Measurements from ENCODE around the gene DHRSX. TPM values are rescaled to one million over a fixed set of nuclear protein-coding genes. Genes with fewer than 3 reads are reported as not detected.
A peak's percentile ranks its signal among the peaks of the same experiment; 100 is the strongest.

The DHRSX gene
- 10 to 100 TPM; 36.5 to 45.4 TPM for total RNA-seq
- polyA plus RNA-seq (2013, experiment 1 of 2) = 43.9 TPM
- polyA plus RNA-seq (2013, experiment 2 of 2) = 47.7 TPM
- long read RNA-seq, experiment 1, transcript DHRSX-201 (7 exons, 2,571 nt) = major isoform, 5 of 53 reads
- long read RNA-seq, experiment 1, partial matches to known transcripts = 2 of 53 reads
- long read RNA-seq, experiment 1, other reads (novel, unspliced or antisense) = 46 of 53 reads
- long read RNA-seq, experiment 2, transcript DHRSX-201 (7 exons, 2,571 nt) = major isoform, 9 of 119 reads
- long read RNA-seq, experiment 2, partial matches to known transcripts = 6 of 119 reads
- long read RNA-seq, experiment 2, other reads (novel, unspliced or antisense) = 104 of 119 reads
- long read RNA-seq, experiment 3, transcript DHRSX-201 (7 exons, 2,571 nt) = major isoform, 25 of 38 reads
- long read RNA-seq, experiment 3, partial matches to known transcripts = 1 of 38 reads
- long read RNA-seq, experiment 3, other reads (novel, unspliced or antisense) = 12 of 38 reads
- long read RNA-seq, experiment 4, partial matches to known transcripts = 0 of 3 reads
- long read RNA-seq, experiment 4, other reads (novel, unspliced or antisense) = 2 of 3 reads

GRCh38 chrX:2500803-2501558 is at the start of gene DHRSX, which contains the start of gene ZBED1:
TSS of gene DHRSX (minus strand) at chrX:2500976. CDS start at chrX:2500925, 51 bp downstream.
TSS of gene ZBED1 (minus strand) at chrX:2500976. CDS start at chrX:2490719, 10,257 bp downstream.
- Histone ChIP-seq H3K9ac (ENCODE audit: extremely low read depth, low read length, poor library complexity, severe bottlenecking) (peak within 1 kb of the TSS; percentile 40), H3K36me3 (ENCODE audit: control insufficient read depth, insufficient read depth, low read length) (peaks cover 12% of the 10 kb centered on the region), H3K27me3 (ENCODE audit: control insufficient read depth, insufficient read depth, low read length, poor library complexity, severe bottlenecking) (no peaks in the 10 kb centered on the region), H3K9me3 (ENCODE audit: control insufficient read depth, low read length) (no peaks in the 10 kb centered on the region), H3K27ac (ENCODE audit: low read depth, low read length) (peak within 1 kb of the TSS; percentile 86), H3K4me1 (ENCODE audit: control insufficient read depth, insufficient read depth, low read length) (peaks cover 6% of the 10 kb centered on the region), H3K4me3 (ENCODE audit: low read length) (peak within 1 kb of the TSS; percentile 79)
- Mint-ChIP-seq H3K9me3 (no peaks in the 10 kb centered on the region), H3K4me1 (peaks cover 28% of the 10 kb centered on the region), H3K27ac (peak within 1 kb of the TSS; percentile 89), H3K27me3 (ENCODE audit: insufficient read depth) (no peaks in the 10 kb centered on the region), H3K36me3 (ENCODE audit: low read depth) (peaks cover 16% of the 10 kb centered on the region), H3K4me3 (peak within 1 kb of the TSS; percentile 72)
- no peak for TF ChIP-seq CTCF (conservative IDR thresholded peaks at IDR 0.05)
- 0 to 6% methylated on average over 2 to 55 of the region's 57 CpGs for WGBS, 2 experiments (ENCODE audit: insufficient coverage in 1 of 2, insufficient read length in 1 of 2)
- peak; percentile 81 for DNase-seq

GRCh38 chrX:2549876-2550275 is 49.1 kb upstream of the DHRSX start:
- WGBS, 2 experiments (ENCODE audit: insufficient coverage in 1 of 2, insufficient read length in 1 of 2) = 66 to 68% methylated on average over 4 to 7 of the region's 7 CpGs
- Histone ChIP-seq H3K27me3 (ENCODE audit: control insufficient read depth, insufficient read depth, low read length, poor library complexity, severe bottlenecking) (no peaks in the 10 kb centered on the region), H3K36me3 (ENCODE audit: control insufficient read depth, insufficient read depth, low read length) (no peaks in the 10 kb centered on the region), H3K4me3 (ENCODE audit: low read length) (peak overlapping the region; percentile 2), H3K9me3 (ENCODE audit: control insufficient read depth, low read length) (peaks cover 31% of the 10 kb centered on the region), H3K4me1 (ENCODE audit: control insufficient read depth, insufficient read depth, low read length) (no peaks in the 10 kb centered on the region), H3K27ac (ENCODE audit: low read depth, low read length) (peak overlapping the region; percentile 71), H3K9ac (ENCODE audit: extremely low read depth, low read length, poor library complexity, severe bottlenecking) (no peak overlapping the region)
- Mint-ChIP-seq H3K4me1 (peaks cover 26% of the 10 kb centered on the region), H3K4me3 (no peak overlapping the region), H3K9me3 (peaks cover 42% of the 10 kb centered on the region), H3K27ac (peak overlapping the region; percentile 93), H3K36me3 (ENCODE audit: low read depth) (peaks cover 15% of the 10 kb centered on the region), H3K27me3 (ENCODE audit: insufficient read depth) (peaks cover 4% of the 10 kb centered on the region)
- peak; percentile 73 for DNase-seq
- no peak for TF ChIP-seq CTCF (conservative IDR thresholded peaks at IDR 0.05)

- Mint-ChIP-seq H3K27me3 (ENCODE audit: insufficient read depth) (peaks cover 4% of the 10 kb centered on the region), H3K36me3 (ENCODE audit: low read depth) (peaks cover 15% of the 10 kb centered on the region), H3K9me3 (peaks cover 44% of the 10 kb centered on the region), H3K27ac (peak overlapping the region; percentile 93), H3K4me1 (peaks cover 26% of the 10 kb centered on the region), H3K4me3 (no peak overlapping the region)
- no peaks in the 10 kb centered on the region for H3K4me1 ChIP-seq (ENCODE audit: control insufficient read depth, insufficient read depth, low read length)
- peak; percentile 71 for TF ChIP-seq CTCF (conservative IDR thresholded peaks at IDR 0.05)
- H3K4me3 ChIP-seq (ENCODE audit: low read length) = peak overlapping the region; percentile 2
- WGBS, 2 experiments (ENCODE audit: insufficient coverage in 1 of 2, insufficient read length in 1 of 2) = 69% methylated on average over 6 to 11 of the region's 11 CpGs
- peak; percentile 69 for DNase-seq
- no peak overlapping the region for H3K9ac ChIP-seq (ENCODE audit: extremely low read depth, low read length, poor library complexity, severe bottlenecking)
- H3K27ac ChIP-seq (ENCODE audit: low read depth, low read length) = peak overlapping the region; percentile 86
- H3K27me3 ChIP-seq (ENCODE audit: control insufficient read depth, insufficient read depth, low read length, poor library complexity, severe bottlenecking) = no peaks in the 10 kb centered on the region
- peaks cover 26% of the 10 kb centered on the region for H3K9me3 ChIP-seq (ENCODE audit: control insufficient read depth, low read length)
- no peaks in the 10 kb centered on the region for H3K36me3 ChIP-seq (ENCODE audit: control insufficient read depth, insufficient read depth, low read length)
Measured at GRCh38 chrX:2548711-2549423, 48.1 kb upstream of the DHRSX start.

All from endodermal cell (in vitro differentiated cells).